ENCODE measurements around the gene TRIM10.
A peak's percentile ranks its signal among the peaks of the same experiment; 100 is the strongest.

Gene TRIM10

GRCh38 chr6:30129265-30130178, 31.5 kb downstream of the TRIM10 start:
- Histone ChIP-seq H3K27ac (ENCODE audit: extremely low read depth, low read depth, low read length) (no peak overlapping the region), H3K36me3 (ENCODE audit: control insufficient read depth in 2 of 2, insufficient read depth in 1 of 2, low read length in 2 of 2) (no peaks in the 10 kb centered on the region), H3K4me1 (ENCODE audit: control insufficient read depth, insufficient read depth, low read length) (no peaks in the 10 kb centered on the region), H3K9me3 (ENCODE audit: control insufficient read depth, insufficient read depth, low read depth, low read length) (no peaks in the 10 kb centered on the region), H3K4me3 (ENCODE audit: low read depth, low read length) (no peak overlapping the region)
- CTCF ChIA-PET: interaction anchor here (0.7 to 8.4 kb wide), 17 partner anchors 8 to 140 kb away, joined by 3 to 200 read pairs (median 14); partner anchors contain the start of genes TRIM10 and TRIM31
- POLR2A ChIA-PET: interaction anchor here (1.2 to 3.2 kb wide), 3 partner anchors 25 to 28 kb away, joined by 3 to 20 read pairs (median 4); no protein-coding TSS in a partner anchor
- TF ChIP-seq ZNF449 (tag by site-specific recombination; IDR thresholded peaks at IDR 0.05) (no peak), SCRT2 (tag by site-specific recombination; IDR thresholded peaks at IDR 0.05) (peak; percentile 75), TCF7L2 (IDR thresholded peaks at IDR 0.05; ENCODE audit: borderline replicate concordance, low read depth, low read length) (peak; percentile 65), KLF10 (tag by site-specific recombination; IDR thresholded peaks at IDR 0.05) (peak; percentile 53), PRDM6 (tag by site-specific recombination; IDR thresholded peaks at IDR 0.05) (0 out of 2 replicates have a peak, but pooled peaks have one; percentile 6), PRDM10 (tag by site-specific recombination; IDR thresholded peaks at IDR 0.05) (peak; percentile 63; the same call in 1 of the 2 replicates), ZNF23 (tag by site-specific recombination; IDR thresholded peaks at IDR 0.05; ENCODE audit: borderline replicate concordance) (no peak), KLF1 (tag by site-specific recombination; IDR thresholded peaks at IDR 0.05) (peak; percentile 61), MZF1 (tag by site-specific recombination; IDR thresholded peaks at IDR 0.05; ENCODE audit: borderline replicate concordance) (peak; percentile 36), GLIS1 (tag by site-specific recombination; IDR thresholded peaks at IDR 0.05) (0 out of 2 replicates have a peak, but pooled peaks have one; percentile 25)

GRCh38 chr6:30127238-30128093, 33.5 kb downstream of the TRIM10 start:
- H3K4me1 ChIP-seq (ENCODE audit: control insufficient read depth, insufficient read depth, low read length): no peaks in the 10 kb centered on the region
- no peak for TF ChIP-seq PRDM6 (tag by site-specific recombination; IDR thresholded peaks at IDR 0.05)
- no peaks in the 10 kb centered on the region for H3K9me3 ChIP-seq (ENCODE audit: control insufficient read depth, insufficient read depth, low read depth, low read length)
- H3K27ac ChIP-seq (ENCODE audit: extremely low read depth, low read depth, low read length): no peak overlapping the region
- no peak overlapping the region for H3K4me3 ChIP-seq (ENCODE audit: low read depth, low read length)
- ChIA-PET CTCF (interaction anchor here (0.8 to 7.4 kb wide), 6 partner anchors 17 to 279 kb away, joined by 3 to 126 read pairs (median 6); no protein-coding TSS in a partner anchor), POLR2A (no interaction called here)
- no peaks in the 10 kb centered on the region for H3K36me3 ChIP-seq (ENCODE audit: control insufficient read depth in 2 of 2, insufficient read depth in 1 of 2, low read length in 2 of 2)
